Measurements from ENCODE around the gene E2F2.

The E2F2 gene

DNA sequence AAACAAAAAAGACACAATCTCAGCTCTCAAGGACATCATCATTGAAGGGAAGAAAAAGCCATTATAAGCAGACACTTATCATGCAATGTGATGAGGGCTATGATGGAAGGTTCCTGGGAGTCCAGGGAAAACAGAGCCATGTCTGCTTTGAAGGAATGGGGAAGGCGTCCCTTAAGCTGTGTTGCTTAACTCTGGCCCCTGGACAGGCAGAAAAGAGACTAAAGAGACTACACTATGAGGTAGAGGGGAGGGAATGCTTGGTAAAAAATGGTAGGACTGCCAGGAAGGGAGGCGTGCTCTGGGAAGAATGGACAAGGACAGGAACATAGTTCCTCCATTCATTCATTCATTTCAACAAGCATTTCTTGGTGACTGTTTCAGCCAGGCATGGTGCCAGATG is 68.3 kb downstream of the E2F2 start:
- no peaks in the 10 kb centered on the region for H3K4me1 ChIP-seq (ENCODE audit: control insufficient read depth in 1 of 2, insufficient read depth in 1 of 2, low read depth in 1 of 2, low read length in 1 of 2)
- TF ChIP-seq, protein P1, sequence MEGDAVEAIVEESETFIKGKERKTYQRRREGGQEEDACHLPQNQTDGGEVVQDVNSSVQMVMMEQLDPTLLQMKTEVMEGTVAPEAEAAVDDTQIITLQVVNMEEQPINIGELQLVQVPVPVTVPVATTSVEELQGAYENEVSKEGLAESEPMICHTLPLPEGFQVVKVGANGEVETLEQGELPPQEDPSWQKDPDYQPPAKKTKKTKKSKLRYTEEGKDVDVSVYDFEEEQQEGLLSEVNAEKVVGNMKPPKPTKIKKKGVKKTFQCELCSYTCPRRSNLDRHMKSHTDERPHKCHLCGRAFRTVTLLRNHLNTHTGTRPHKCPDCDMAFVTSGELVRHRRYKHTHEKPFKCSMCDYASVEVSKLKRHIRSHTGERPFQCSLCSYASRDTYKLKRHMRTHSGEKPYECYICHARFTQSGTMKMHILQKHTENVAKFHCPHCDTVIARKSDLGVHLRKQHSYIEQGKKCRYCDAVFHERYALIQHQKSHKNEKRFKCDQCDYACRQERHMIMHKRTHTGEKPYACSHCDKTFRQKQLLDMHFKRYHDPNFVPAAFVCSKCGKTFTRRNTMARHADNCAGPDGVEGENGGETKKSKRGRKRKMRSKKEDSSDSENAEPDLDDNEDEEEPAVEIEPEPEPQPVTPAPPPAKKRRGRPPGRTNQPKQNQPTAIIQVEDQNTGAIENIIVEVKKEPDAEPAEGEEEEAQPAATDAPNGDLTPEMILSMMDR (IDR thresholded peaks at IDR 0.05), result no peak
- no peaks in the 10 kb centered on the region for H3K9me3 ChIP-seq
- H3K4me3 ChIP-seq (ENCODE audit: low read depth in 1 of 2, low read length in 1 of 2), result no peak overlapping the region
- H3K27ac ChIP-seq, result no peak overlapping the region
- H3K27me3 ChIP-seq, result peaks cover 16% of the 10 kb centered on the region
- no peaks in the 10 kb centered on the region for H3K36me3 ChIP-seq

DNA sequence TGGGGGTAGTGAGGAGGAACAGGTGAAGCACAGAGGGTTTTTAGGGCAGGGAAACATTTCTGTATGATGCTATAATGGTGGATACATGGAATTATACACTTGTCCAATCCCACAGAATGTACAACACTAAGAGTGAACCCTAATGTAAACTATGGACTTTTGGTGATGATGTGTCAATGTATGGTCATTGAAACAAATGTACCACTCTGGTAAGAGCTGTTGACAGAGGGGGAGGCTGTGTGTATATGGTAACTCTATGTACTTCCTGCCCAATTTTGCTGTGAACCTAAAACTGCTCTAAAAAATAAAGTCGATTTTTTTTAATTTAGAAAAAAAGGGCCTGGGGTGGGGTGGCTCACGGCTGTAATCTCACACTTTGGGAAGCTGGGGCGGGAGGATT is 70.0 kb downstream of the E2F2 start:
- Histone ChIP-seq H3K4me3 (ENCODE audit: low read depth in 1 of 2, low read length in 1 of 2) (no peak overlapping the region), H3K36me3 (no peaks in the 10 kb centered on the region), H3K9me3 (no peaks in the 10 kb centered on the region), H3K27me3 (peaks cover 23% of the 10 kb centered on the region), H3K4me1 (ENCODE audit: control insufficient read depth in 1 of 2, insufficient read depth in 1 of 2, low read depth in 1 of 2, low read length in 1 of 2) (no peaks in the 10 kb centered on the region), H3K27ac (no peak overlapping the region)
- TF ChIP-seq, protein P1 (IDR thresholded peaks at IDR 0.05), result no peak

DNA sequence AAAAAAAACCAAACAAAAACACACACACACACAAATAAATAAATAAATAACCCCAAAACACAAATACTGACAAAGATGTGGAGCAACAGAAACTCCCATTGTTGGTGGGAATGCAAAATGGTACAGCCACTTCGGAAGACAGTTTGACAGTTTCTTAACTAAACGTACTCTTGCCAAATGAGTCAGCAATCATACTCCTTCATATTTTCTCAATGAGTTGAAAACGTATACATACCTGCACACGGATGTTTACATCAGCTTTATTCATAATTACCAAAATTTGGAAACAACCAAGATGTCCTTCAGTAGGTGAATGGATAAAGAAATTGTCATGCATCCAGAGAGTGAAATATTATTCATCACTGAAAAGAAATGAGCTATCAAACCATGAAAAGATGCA is 70.5 kb downstream of the E2F2 start:
- H3K4me3 ChIP-seq (ENCODE audit: low read depth in 1 of 2, low read length in 1 of 2), result no peak overlapping the region
- no peak overlapping the region for H3K27ac ChIP-seq
- H3K9me3 ChIP-seq, result no peaks in the 10 kb centered on the region
- peaks cover 23% of the 10 kb centered on the region for H3K27me3 ChIP-seq
- H3K4me1 ChIP-seq (ENCODE audit: control insufficient read depth in 1 of 2, insufficient read depth in 1 of 2, low read depth in 1 of 2, low read length in 1 of 2), result no peaks in the 10 kb centered on the region
- TF ChIP-seq, protein P1 (IDR thresholded peaks at IDR 0.05), result no peak
- H3K36me3 ChIP-seq, result no peaks in the 10 kb centered on the region

DNA sequence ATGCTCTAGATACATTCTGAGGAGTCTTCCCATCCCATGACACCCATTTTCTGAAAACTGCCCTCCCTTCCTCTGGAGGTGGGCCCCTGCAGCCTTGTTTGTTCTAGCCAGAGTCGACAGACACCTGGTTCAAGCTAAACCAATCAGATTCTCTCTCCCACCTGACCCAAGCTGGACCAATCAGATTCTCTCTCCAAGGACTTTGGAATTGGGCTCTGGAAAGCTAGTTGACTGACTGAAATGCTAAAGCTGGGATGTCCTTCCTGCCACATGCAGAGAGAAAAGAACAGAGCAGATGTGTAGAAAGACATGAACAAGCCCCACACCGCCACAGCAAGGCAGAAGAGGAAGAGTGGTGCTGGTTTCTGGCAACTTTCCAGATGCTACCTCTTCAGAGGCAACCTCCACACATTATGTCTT is 71.7 kb downstream of the E2F2 start:
- Histone ChIP-seq H3K36me3 (no peaks in the 10 kb centered on the region), H3K27me3 (peaks cover 32% of the 10 kb centered on the region), H3K9me3 (no peaks in the 10 kb centered on the region), H3K4me1 (ENCODE audit: control insufficient read depth in 1 of 2, insufficient read depth in 1 of 2, low read depth in 1 of 2, low read length in 1 of 2) (no peaks in the 10 kb centered on the region), H3K27ac (no peak overlapping the region), H3K4me3 (ENCODE audit: low read depth in 1 of 2, low read length in 1 of 2) (no peak overlapping the region)
- TF ChIP-seq, protein P1 (IDR thresholded peaks at IDR 0.05), result no peak

All from neutrophil (primary cell).